Mesenteric fat pad (tissue), 1 donor: ENCODE measurements around the gene KCNG3. TPM values are rescaled to one million over a fixed set of nuclear protein-coding genes. Genes with fewer than 3 reads are reported as not detected.

ENCODE experiments used
- DNase-seq: peaks from one replicate; pipeline ENCODE4 v3.0.0-alpha.2; 2020; ENCODE audit warnings: low spot score
- long read RNA-seq: library from polyadenylated mRNA; unstranded; transcript quantifications from one replicate; pipeline ENCODE4 v2.0.0, GENCODE V29; 2020
- total RNA-seq: library from RNA; stranded (reverse); fragmentation: NEBNext Ultra II Directional; extraction: Animal tissue kit (Norgen Biotek cat#: 25700); gene quantifications from one replicate; pipeline ENCODE4 v1.2.1, GENCODE V29; 2021
- donor health status: DM: yes; HTN: yes; CAD: no.

The KCNG3 gene
- not detected for total RNA-seq
- long read RNA-seq, result 0 reads

DNA sequence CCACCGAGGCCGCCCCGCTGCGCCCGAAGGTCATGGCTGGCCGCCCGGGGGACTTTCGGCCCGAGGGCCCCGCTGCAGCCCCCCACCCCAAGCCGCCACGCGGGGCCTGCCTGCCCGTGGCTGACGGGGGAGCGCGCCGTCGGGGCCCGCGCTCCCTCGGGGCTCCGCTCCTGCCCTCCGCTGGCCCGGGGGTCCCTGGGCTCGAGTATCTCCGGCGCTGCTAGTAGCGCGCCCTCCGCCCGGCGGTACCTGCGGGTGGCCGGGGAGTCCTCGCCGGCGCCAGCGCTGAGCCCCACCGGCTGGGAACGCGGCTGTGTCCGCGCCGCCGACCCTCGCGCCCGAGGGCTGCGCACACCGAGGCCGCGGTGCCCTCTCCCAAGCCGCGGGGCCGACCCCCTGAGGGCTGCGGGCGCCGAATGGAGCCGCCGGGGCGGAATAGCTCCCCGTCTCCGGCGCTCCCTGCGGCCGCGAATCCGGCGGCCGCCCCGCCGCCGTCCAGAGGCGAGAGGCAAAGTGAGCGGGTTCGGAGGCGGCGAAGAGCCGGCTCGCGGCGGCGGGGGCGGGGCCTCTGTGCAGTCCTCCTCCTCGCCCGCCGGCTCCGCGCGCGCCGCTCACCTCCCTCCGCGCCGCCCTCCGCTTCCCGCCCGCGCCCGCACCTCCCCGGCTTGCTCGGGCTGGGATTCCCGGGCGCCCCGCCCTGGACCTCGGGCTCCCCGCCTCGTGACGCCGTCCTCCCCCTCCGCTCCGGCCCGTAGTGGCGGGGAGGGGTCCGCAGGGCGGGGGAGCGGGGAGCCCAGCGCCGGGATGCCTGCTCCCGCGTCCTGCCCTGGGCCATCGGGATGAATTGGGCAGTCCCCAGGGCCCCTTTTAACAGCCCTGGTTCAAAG lies at the start of gene KCNG3:
KCNG3 (minus strand) TSS at position 515 of the 887 bp plus-strand sequence; CDS start at position 34, 481 bp downstream.
- no peak for DNase-seq

- DNase-seq, result no peak
Observed at GRCh38 chr2:42542871-42543270, 49.1 kb upstream of the KCNG3 start.

DNA sequence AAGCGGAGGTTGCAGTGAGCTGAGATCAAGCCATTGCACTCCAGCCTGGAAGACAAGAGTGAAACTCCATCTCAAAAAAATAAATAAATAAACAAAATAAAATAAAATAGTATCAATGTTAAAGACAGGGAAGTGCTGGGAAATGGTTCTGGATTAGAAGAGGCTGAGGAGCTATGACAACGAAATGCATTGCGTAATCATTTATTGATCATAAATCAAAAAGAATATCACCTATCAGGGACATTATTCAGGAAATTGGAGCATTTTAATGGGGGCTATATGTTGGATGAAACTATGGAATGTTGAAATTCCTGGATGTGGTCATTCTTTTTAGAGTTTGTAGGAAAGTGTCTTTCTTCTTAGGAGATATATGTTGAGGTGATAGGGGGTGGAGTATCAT lies 43.7 kb upstream of the KCNG3 start:
- DNase-seq, result no peak

- DNase-seq, result no peak
Observed at GRCh38 chr2:42532397-42532796, 38.6 kb upstream of the KCNG3 start.

DNA sequence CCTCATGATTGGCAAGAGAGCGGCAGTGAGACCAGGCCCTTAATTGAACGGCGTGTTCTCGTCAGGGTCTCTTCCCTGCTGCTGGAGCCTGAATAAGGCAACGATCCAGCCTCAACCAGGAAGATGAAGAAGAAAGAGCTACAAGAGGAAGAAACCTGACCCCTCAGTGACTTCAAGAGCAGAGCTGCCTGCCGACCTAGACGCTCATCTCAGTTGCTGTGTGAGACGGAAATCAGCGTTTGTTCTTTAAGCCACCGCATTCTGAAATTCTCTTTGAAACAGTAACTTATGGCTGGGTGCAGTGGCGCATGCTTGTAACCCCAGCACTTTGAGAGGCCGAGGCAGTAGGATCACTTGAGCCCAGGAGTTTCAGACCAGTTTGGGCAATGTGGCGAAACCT lies 29.6 kb upstream of the KCNG3 start:
- no peak for DNase-seq

DNA sequence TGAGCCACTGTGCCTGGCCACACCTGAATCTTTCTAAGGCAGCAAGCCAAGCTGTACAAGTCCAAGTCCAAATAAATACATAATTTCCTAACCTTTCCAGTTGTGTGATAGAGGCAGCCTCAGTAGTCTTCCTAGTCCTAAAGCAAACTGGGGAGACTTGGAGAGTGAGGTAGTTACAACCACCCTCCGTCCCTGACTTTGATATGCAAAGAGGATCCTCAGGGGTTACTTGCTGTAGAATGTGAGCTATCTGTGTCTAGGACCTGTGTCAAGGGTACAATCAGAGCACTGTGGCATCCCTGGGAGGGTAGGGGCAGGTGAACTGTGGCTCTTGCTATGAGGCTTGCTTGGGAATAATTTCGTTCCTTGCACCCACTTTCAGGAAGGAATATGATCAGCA lies 28.3 kb upstream of the KCNG3 start:
- no peak for DNase-seq

DNA sequence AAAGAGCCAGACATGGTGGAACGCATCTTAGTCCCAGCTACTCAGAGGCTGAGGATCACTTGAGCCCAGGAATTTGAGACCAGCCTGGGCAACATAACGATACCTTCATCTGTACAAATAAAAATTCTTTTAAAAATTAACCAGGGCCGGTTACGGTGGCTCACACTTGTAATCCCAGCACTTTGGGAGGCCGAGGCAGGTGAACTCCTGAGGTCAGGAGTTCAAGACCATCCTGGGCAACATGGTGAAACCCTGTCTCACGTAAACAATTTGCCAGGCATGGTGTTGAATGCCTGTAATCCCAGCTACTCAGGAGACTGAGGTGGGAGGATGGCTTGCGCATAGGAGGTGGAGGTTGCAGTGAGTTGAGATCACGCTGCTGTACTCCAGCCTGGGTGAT lies 25.8 kb upstream of the KCNG3 start:
- DNase-seq, result no peak

DNA sequence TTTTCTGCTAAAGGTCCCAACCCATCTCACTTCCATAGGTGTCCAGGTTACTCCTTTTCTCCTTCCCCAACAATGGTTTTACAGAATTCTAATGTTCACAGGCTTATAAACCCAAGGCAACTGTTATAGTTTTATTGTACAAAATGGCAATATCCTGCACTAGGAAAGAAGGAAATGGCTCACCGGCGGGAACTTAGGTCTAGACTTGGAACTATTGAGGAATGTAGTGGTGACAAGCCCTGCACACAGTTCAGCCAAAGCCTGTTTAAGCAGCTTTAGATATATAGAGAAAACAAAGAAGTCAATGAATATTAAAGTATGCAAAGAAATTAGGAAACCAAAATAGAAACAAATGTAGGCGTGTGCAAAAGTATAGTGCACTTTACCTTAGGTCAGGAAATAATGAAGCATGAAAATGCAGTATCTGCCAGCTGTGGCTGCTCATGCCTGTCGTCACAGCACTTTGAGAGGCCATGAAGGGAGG lies 22.7 kb upstream of the KCNG3 start:
- DNase-seq, result no peak

DNA sequence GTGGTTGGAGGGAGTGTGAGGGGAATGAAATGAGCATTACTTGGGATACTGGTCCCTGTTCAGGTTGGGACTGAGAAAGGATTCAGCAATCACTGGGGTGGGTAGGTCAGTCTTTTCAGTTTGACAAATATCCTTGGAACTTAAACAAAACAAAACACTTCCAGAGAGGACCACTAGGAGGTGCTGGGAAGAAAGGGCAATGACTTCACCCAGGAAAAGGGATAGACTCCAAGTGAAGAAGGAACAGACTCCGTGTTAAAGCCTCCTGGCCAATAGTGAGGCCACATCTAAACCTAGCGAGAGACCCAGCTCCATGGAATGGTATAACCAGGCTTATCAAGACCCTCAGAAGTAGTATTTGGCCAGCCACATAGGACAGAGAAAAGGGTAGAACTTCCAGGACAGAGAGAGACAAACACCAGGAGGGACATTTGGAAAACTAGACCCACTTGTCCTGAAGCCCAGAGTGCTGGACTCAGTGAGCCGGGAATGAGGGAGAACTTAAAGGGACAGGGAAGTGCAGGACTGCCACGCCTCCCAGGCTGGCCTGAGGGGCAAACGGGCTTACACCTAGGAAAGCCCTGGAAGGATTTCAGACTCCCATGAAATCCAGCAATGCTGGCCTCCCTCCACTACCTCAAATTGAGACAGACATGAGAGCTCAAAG lies 19.6 kb upstream of the KCNG3 start:
- no peak for DNase-seq

GRCh38 chr2:42510608-42511243 lies 16.9 kb upstream of the KCNG3 start:
- no peak for DNase-seq

GRCh38 chr2:42510191-42510590 lies 16.4 kb upstream of the KCNG3 start:
- no peak for DNase-seq

DNA sequence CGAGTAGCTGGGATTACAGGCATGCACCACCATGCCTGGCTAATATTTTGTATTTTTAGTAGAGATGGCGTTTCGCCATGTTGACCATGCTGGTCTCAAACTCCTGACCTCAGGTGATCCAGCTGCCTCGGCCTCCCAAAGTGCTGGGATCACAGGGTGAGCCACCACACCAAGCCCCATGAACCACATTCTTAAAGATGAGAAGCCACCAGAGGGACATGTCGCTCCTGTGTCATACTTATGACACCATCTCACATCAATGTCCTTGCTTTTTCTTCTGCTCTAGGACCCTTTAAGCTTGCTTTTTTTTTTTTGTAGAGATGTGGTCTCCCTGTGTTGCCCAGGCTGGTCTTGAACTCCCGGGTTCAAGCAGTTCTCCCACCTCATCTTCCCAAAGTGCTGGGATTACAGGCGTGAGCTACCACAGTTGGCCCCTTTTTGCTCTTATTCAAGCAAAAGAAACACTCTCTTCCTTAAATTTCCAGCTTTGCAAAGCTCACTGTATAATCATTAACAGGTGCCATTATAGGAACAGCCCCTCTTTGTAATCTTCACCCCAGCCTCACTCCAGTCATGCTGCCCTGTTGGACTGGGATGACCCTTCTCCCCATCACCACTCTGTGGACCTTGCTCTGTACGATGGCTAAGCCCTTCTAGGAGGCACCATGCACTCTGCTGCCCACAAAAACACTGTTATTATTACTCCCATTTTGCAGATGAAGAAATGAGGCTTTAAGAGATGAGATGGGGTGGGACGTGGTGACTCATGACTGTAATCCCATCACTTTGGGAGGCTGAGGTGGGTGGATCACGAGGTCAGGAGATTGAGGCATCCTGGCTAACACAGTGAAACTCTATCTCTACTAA lies 10.8 kb upstream of the KCNG3 start:
- no peak for DNase-seq

GRCh38 chr2:42503291-42503690 lies 9.5 kb upstream of the KCNG3 start:
- DNase-seq, result no peak

GRCh38 chr2:42498497-42498896 lies 4.7 kb upstream of the KCNG3 start:
- DNase-seq, result no peak

DNA sequence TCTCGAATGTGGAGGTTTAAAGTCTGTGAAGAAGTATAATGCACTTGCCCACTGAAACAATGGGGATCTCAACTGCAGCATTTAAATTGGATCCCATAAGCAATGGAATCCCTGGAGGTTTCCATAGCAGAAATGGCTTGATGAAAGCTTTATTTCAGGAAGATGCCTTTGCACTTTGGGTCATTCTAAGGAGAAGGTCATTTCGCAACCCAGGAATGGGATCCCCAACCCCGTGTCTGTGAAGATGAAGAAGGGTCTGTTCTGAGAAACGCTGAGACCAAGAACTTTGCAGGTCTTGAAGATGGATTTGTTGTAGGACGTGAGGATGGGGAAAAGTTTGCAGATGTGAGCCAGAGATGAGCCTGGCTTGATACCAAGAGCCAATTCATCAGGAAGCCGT lies 1.8 kb upstream of the KCNG3 start:
- DNase-seq, result no peak

- DNase-seq, result no peak
Observed at GRCh38 chr2:42495234-42495581, 1.4 kb upstream of the KCNG3 start.

DNA sequence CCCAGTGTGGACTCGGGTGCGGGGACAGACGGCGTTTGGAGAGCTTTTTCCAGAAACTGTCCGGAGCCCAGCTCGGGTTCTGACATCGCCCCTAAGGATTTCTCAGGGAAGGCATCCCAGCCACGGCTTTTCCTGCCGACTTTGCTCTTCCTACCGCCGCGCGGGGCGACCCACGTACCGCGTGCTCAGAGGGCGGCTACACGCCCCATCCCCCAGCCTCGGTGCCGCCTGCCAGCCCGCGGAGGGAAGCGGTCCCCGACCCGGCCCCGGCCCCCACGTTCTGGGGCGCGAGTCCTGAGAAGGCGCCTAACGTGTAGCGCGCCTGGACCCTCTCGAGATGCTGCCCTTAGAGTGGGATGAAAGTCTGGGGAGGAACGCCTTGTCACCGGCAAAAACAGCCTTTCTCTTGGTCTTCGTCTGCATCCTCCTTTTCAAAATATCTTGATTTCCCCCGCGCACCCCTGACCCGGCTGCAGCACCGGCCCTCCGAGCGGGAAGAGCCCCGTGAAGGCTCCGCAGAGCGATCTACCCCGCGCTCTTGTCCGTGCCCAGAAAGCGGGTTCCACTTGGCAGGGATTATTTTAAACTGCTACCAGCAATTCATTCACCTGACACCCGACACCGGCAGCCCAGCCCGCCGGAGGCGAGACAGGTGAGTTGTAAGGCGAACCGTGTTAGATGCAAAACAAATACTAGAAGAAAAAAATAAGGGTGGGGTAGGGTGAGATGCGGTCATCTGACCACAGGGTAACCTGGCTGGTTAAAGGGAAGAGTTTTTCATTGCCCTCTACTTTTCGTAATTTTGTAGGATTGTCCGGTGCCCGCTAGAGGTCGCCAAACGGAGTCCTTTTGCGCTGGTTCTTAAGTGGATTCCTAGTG lies 812 bp upstream of the KCNG3 start:
- DNase-seq, result no peak

GRCh38 chr2:42492691-42493467 lies 903 bp downstream of the KCNG3 start:
- no peak for DNase-seq

GRCh38 chr2:42488297-42488696 lies 5.5 kb downstream of the KCNG3 start:
- no peak for DNase-seq
